OCI-LY7 (cell line): ENCODE data around the gene DNAH7. TPM values are rescaled to one million over a fixed set of nuclear protein-coding genes. Genes with fewer than 3 reads are reported as not detected.

Experiments
- BruUV-seq: library from RNA; stranded (reverse); fragments of 400-500 nt; replicated peaks from 2 replicates; lab custom pipeline; 2021; lab: Mats Ljungman, UMichigan
- CTCF ChIA-PET: fragments of 300-600 bp; sonication (Branson Sonifier 250); formaldehyde crosslinking; loops from one replicate; lab custom pipeline; 2022; ENCODE audit warnings: antibody characterized with exemption; ENCODE audit not compliant: unreplicated experiment; lab: Charles Lee
- POLR2A ChIA-PET: fragments of 300-600 bp; sonication (Branson Sonifier 250); formaldehyde crosslinking; loops from one replicate; lab custom pipeline; 2022; ENCODE audit warnings: antibody characterized with exemption; lab: Charles Lee
- DNase-seq: peaks from one replicate; pipeline ENCODE4 v3.0.0-alpha.2; 2015; ENCODE audit warnings: low spot score
- H2AFZ ChIP-seq: fragments of 200-600 bp; sonication (generic), shearing (Covaris generic); 2 replicates; pipeline ENCODE4 v1.6.1; 2014; ENCODE audit warnings: mild to moderate bottlenecking, antibody characterized with exemption, low read length, moderate library complexity
- H3K27ac ChIP-seq: fragments of 200-600 bp; sonication (generic); 2 replicates; pipeline ENCODE4 v1.5.1; 2014; ENCODE audit warnings: mixed run types, low read depth, mild to moderate bottlenecking, moderate library complexity, low read length, inconsistent platforms; ENCODE audit not compliant: poor library complexity, severe bottlenecking
- H3K36me3 ChIP-seq: fragments of 200-600 bp; sonication (generic); 2 replicates; pipeline ENCODE4 v1.6.1; 2014; ENCODE audit warnings: mild to moderate bottlenecking, antibody characterized with exemption, low read length, moderate library complexity, mixed read lengths; ENCODE audit not compliant: insufficient read depth
- H3K4me1 ChIP-seq: fragments of 200-600 bp; sonication (generic); 2 replicates; pipeline ENCODE4 v1.5.1; 2014; ENCODE audit warnings: mild to moderate bottlenecking, low read length; ENCODE audit not compliant: insufficient read depth, poor library complexity, severe bottlenecking
- H3K4me2 ChIP-seq: fragments of 200-600 bp; sonication (generic); 2 replicates; pipeline ENCODE4 v1.6.1; 2014; ENCODE audit warnings: mild to moderate bottlenecking, low read length
- H3K4me3 ChIP-seq: fragments of 200-600 bp; sonication (generic); 2 replicates; pipeline ENCODE4 v1.5.1; 2014; ENCODE audit warnings: mild to moderate bottlenecking, low read depth, low read length; ENCODE audit not compliant: poor library complexity, severe bottlenecking
- H3K79me2 ChIP-seq: fragments of 200-600 bp; sonication (generic); 2 replicates; pipeline ENCODE4 v1.6.1; 2016; ENCODE audit warnings: low read depth, mild to moderate bottlenecking, low read length, moderate library complexity, mixed read lengths; ENCODE audit not compliant: insufficient read depth
- H3K9me2 ChIP-seq: fragments of 200-600 bp; sonication (generic); 2 replicates; pipeline ENCODE4 v1.6.1; 2016; ENCODE audit warnings: mild to moderate bottlenecking, low read length, mixed read lengths; ENCODE audit not compliant: insufficient read depth
- H3K9me3 ChIP-seq: fragments of 200-600 bp; sonication (generic); 2 replicates; pipeline ENCODE4 v1.6.1; 2014; ENCODE audit warnings: mild to moderate bottlenecking, mixed run types, low read length, mixed read lengths
- H4K20me1 ChIP-seq: fragments of 200-600 bp; sonication (generic); 2 replicates; pipeline ENCODE4 v1.6.1; 2014; ENCODE audit warnings: mild to moderate bottlenecking, antibody characterized with exemption, low read length, moderate library complexity, mixed read lengths; ENCODE audit not compliant: insufficient read depth
- CTCF ChIP-seq: fragments of 200-600 bp; sonication (generic); conservative IDR thresholded peaks from 2 replicates; pipeline ENCODE4 v1.5.1; 2014; ENCODE audit warnings: mild to moderate bottlenecking, antibody characterized with exemption, low read length, moderate library complexity, mixed read lengths
- EZH2phosphoT487 ChIP-seq: fragments of 200-600 bp; sonication (generic); IDR thresholded peaks from 2 replicates; pipeline ENCODE4 v1.6.1; 2018; ENCODE audit warnings: low read depth, borderline replicate concordance, mild to moderate bottlenecking, mixed run types, antibody characterized with exemption, low read length, moderate library complexity, mixed read lengths
- intact Hi-C: fragments of 100-400 bp; cut with micrococcal nuclease; formaldehyde crosslinking; loops from one replicate; pipeline ENCODE4 v1.10.0; 2022; ENCODE audit not compliant: unreplicated experiment
- total RNA-seq, 2 experiments: library from RNA; depleted of rRNA in 1 of 2; stranded (reverse); fragments of >200 nt in 1 of 2; shearing (Covaris generic) in 1 of 2; gene quantifications; 2 replicates each; pipeline ENCODE4 v1.2.3, GENCODE V29; 2014 to 2022

DNAH7 gene
- total RNA-seq, 2 experiments from 2014 or later: not detected

DNA sequence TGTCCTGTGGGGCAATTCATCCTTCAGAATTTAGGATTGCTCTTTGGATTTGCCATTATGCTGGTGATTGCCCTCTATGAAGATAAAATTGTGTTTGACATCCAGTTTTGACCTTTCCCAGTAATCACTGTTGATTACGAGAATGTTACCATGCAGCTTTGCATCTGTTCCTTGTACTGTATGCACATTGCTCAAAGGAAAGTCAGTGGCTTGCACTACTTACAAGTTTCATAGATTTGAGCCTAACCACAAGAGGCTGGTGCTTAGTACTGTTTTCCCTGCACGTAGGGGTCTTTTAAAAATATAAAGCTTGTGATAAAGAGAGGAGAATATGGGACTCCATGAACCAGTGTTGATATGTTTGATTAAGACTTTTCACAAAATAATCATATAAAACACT lies 333.7 kb downstream of the DNAH7 start:
- CTCF ChIA-PET: no interaction called here
- no peaks in the 10 kb centered on the region for H3K36me3 ChIP-seq
- no peak for TF ChIP-seq EZH2phosphoT487
- TF ChIP-seq CTCF: no peak
- H3K4me2 ChIP-seq: no peak overlapping the region
- no peak overlapping the region for H3K4me3 ChIP-seq
- POLR2A ChIA-PET: interaction anchor here (0.6 to 1.2 kb wide), 4 partner anchors 51 to 344 kb away, joined by 3 to 7 read pairs (median 4); no protein-coding TSS in a partner anchor
- H3K79me2 ChIP-seq: no peaks in the 10 kb centered on the region
- H3K9me3 ChIP-seq: no peaks in the 10 kb centered on the region
- no TSS peak for BruUV-seq
- DNase-seq: no peak
- intact Hi-C loops: no loop called here
- H3K9me2 ChIP-seq: no peaks in the 10 kb centered on the region
- no peak overlapping the region for H2AFZ ChIP-seq
- no peaks in the 10 kb centered on the region for H3K4me1 ChIP-seq
- H3K27ac ChIP-seq: no peak overlapping the region
- no peaks in the 10 kb centered on the region for H4K20me1 ChIP-seq

DNA sequence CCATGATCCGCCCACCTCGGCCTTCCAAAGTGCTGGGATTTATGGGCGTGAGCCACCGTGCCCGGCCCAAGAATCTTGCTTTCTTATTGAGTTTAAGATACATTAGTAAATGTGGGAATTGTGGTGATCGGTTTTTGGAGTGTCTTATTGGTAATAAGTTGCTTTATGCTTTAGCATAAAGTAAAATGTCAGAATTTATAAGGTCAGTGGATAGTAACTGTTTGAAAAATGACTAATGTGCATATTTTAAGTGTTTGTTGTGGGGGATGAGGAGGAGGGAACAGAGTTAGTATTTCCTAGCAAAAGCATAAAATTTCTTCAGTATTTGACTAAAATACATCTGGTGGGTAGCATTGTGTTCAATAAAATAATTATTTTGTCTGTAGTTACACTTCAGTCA lies 334.2 kb downstream of the DNAH7 start:
- TF ChIP-seq CTCF (no peak), EZH2phosphoT487 (no peak)
- no peaks in the 10 kb centered on the region for H3K4me1 ChIP-seq
- ChIA-PET CTCF (no interaction called here), POLR2A (interaction anchor here (0.6 kb wide), 1 partner anchor 273 kb away, joined by 3 read pairs; no protein-coding TSS in a partner anchor)
- no peaks in the 10 kb centered on the region for H4K20me1 ChIP-seq
- no peak for DNase-seq
- H3K4me3 ChIP-seq: no peak overlapping the region
- no peak overlapping the region for H3K4me2 ChIP-seq
- H2AFZ ChIP-seq: no peak overlapping the region
- no peak overlapping the region for H3K27ac ChIP-seq
- H3K9me2 ChIP-seq: no peaks in the 10 kb centered on the region
- BruUV-seq: no TSS peak
- no peaks in the 10 kb centered on the region for H3K36me3 ChIP-seq
- H3K9me3 ChIP-seq: no peaks in the 10 kb centered on the region
- intact Hi-C loops: no loop called here
- H3K79me2 ChIP-seq: no peaks in the 10 kb centered on the region

DNA sequence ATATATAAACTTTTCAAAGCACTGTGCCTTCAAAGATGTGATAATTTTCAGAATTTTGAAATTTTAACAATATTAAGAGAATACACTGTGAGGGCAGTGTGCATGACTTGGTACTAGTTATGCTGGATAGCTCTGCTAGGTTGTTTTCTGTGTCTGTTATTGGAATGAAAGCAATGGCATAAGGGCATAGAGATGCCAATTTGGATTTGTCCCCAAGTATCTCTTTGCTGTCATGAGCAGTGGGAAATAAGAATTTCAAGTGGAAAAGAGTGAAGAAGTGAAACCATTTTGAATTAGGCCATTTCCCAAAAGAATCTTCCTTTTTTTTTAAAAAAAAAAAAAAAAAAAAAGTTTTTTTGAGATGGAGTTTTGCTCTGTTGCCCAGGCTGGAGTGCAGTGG lies 334.8 kb downstream of the DNAH7 start:
- Histone ChIP-seq H2AFZ (no peak overlapping the region), H3K4me2 (no peak overlapping the region), H3K9me2 (no peaks in the 10 kb centered on the region), H3K4me3 (no peak overlapping the region), H4K20me1 (no peaks in the 10 kb centered on the region), H3K9me3 (no peaks in the 10 kb centered on the region), H3K79me2 (no peaks in the 10 kb centered on the region), H3K4me1 (no peaks in the 10 kb centered on the region), H3K27ac (no peak overlapping the region), H3K36me3 (no peaks in the 10 kb centered on the region)
- intact Hi-C loops: no loop called here
- BruUV-seq: no TSS peak
- TF ChIP-seq CTCF: no peak
- no peak for TF ChIP-seq EZH2phosphoT487
- ChIA-PET CTCF (no interaction called here), POLR2A (interaction anchor here (0.7 kb wide), 1 partner anchor 1548 kb away, joined by 3 read pairs; no protein-coding TSS in a partner anchor)
- DNase-seq: no peak
